ENCODE results near the gene PDE1A.

- TF ChIP-seq POLR2A (IDR thresholded peaks at IDR 0.05; ENCODE audit: low read length) (no peak), GATA1 (IDR thresholded peaks at IDR 0.05; ENCODE audit: low read depth, low read length) (no peak)
Measured at GRCh38 chr2:182426082-182426917, 536 bp downstream of the PDE1A start.
